HCT116 (cell line): Measurements from ENCODE around the gene BCL11B. TPM values are rescaled to one million over a fixed set of nuclear protein-coding genes. Genes with fewer than 3 reads are reported as not detected.

Source experiments
- ATAC-seq: fragments of 200-7000 bp; cut with Tn5 transposase; 2 replicates; pipeline ENCODE4 v1.9.1; 2020; ENCODE audit warnings: mild to moderate bottlenecking, moderate library complexity
- BruUV-seq: library from RNA; stranded (reverse); fragments of 400-500 nt; replicated peaks from 2 replicates; lab custom pipeline; 2021; lab: Mats Ljungman, UMichigan
- CTCF ChIA-PET: fragments of 300-600 bp; sonication (Branson Sonifier 250); formaldehyde crosslinking; loops from one replicate; lab custom pipeline; 2021; ENCODE audit warnings: antibody characterized with exemption; lab: Charles Lee
- POLR2A ChIA-PET: fragments of 300-600, 350-600 bp; sonication (Branson Sonifier 250); formaldehyde crosslinking; loops from one replicate; lab custom pipeline; 2021; ENCODE audit warnings: antibody characterized with exemption; lab: Charles Lee
- RAD21 ChIA-PET, 2 experiments: fragments of 300-600 bp; sonication (Branson Sonifier 250); formaldehyde crosslinking; loops; one replicate each; lab custom pipeline; 2023; ENCODE audit warnings: low total read pairs in 2 of 2; ENCODE audit not compliant: uncharacterized antibody in 2 of 2, unreplicated experiment in 2 of 2, low non-redundant PET in 1 of 2; lab: Charles Lee
- DNase-seq: peaks from one replicate; pipeline ENCODE4 v3.0.0-alpha.2; 2010; ENCODE audit warnings: low read depth, low spot score
- H2AFZ ChIP-seq: fragments of 200-600 bp; shearing (Covaris generic), sonication (generic); 2 replicates; pipeline ENCODE4 v1.6.1; 2017; ENCODE audit warnings: low read depth, mixed run types, mixed read lengths, antibody characterized with exemption, low read length; ENCODE audit not compliant: poor library complexity, severe bottlenecking
- H3K27ac ChIP-seq: 2 replicates; pipeline ENCODE4 v1.5.1; 2012; ENCODE audit warnings: low read depth, low read length
- H3K27me3 ChIP-seq: fragments of 200-600 bp; sonication (generic); 2 replicates; pipeline ENCODE4 v1.6.1; 2016; ENCODE audit warnings: mixed run types, low read length, mixed read lengths; ENCODE audit not compliant: insufficient read depth
- H3K36me3 ChIP-seq, 2 experiments: fragments of 200-500 bp in 1 of 2; fragments of 200-600 bp in 1 of 2; sonication (Bioruptor generic) in 1 of 2; sonication (generic) in 1 of 2; 2 replicates each; pipeline versions ENCODE4 v1.5.1 to v1.6.1; 2014 to 2016; ENCODE audit warnings: low read length in 2 of 2, inconsistent platforms in 1 of 2, mixed read lengths in 1 of 2, mixed run types in 1 of 2; ENCODE audit not compliant: insufficient read depth in 2 of 2, control insufficient read depth in 1 of 2
- H3K4me1 ChIP-seq, 2 experiments: fragments of 200-600 bp in 1 of 2; sonication (generic) in 1 of 2; 2 replicates each; pipeline versions ENCODE4 v1.5.1 to v1.6.1; 2012 to 2017; ENCODE audit warnings: low read length in 2 of 2, inconsistent platforms in 1 of 2, mild to moderate bottlenecking in 1 of 2, mixed read lengths in 1 of 2, mixed run types in 1 of 2, moderate library complexity in 1 of 2; ENCODE audit not compliant: insufficient read depth in 2 of 2, control insufficient read depth in 1 of 2
- H3K4me2 ChIP-seq: fragments of 200-600 bp; sonication (generic); 2 replicates; pipeline ENCODE4 v1.6.1; 2017; ENCODE audit warnings: mixed run types, low read length, mixed read lengths
- H3K4me3 ChIP-seq, 2 experiments: fragments of 200-600 bp in 1 of 2; sonication (generic) in 1 of 2; replicated peaks in 1 of 2; 2 replicates each; pipeline ENCODE4 v1.5.1; 2011 to 2016; ENCODE audit warnings: low read length in 2 of 2, control low read depth in 1 of 2, low read depth in 1 of 2, mild to moderate bottlenecking in 1 of 2, mixed read lengths in 1 of 2, mixed run types in 1 of 2
- H3K79me2 ChIP-seq: fragments of 200-600 bp; sonication (generic); 2 replicates; pipeline ENCODE4 v1.6.1; 2017; ENCODE audit warnings: mild to moderate bottlenecking, mixed run types, low read length, moderate library complexity, mixed read lengths; ENCODE audit not compliant: insufficient read depth
- H3K9ac ChIP-seq: fragments of 200-600 bp; sonication (generic); 2 replicates; pipeline ENCODE4 v1.6.1; 2016; ENCODE audit warnings: low read length, mixed read lengths
- H3K9me2 ChIP-seq: fragments of 200-600 bp; sonication (generic), shearing (Covaris generic); 2 replicates; pipeline ENCODE4 v1.6.1; 2017; ENCODE audit warnings: mixed run types, mild to moderate bottlenecking, moderate library complexity; ENCODE audit not compliant: insufficient read depth
- H3K9me3 ChIP-seq, 2 experiments: fragments of 200-500 bp in 1 of 2; fragments of 200-600 bp in 1 of 2; sonication (Bioruptor generic) in 1 of 2; sonication (generic) in 1 of 2; 2 replicates each; pipeline ENCODE4 v1.6.1; 2014 to 2017; ENCODE audit warnings: low read length in 2 of 2, mixed read lengths in 2 of 2, inconsistent platforms in 1 of 2, low read depth in 1 of 2, mild to moderate bottlenecking in 1 of 2, mixed run types in 1 of 2, moderate library complexity in 1 of 2; ENCODE audit not compliant: control insufficient read depth in 1 of 2, insufficient read depth in 1 of 2
- H4K20me1 ChIP-seq: fragments of 200-600 bp; sonication (generic), shearing (Covaris generic); 2 replicates; pipeline ENCODE4 v1.6.1; 2017; ENCODE audit warnings: mixed run types, mild to moderate bottlenecking, moderate library complexity; ENCODE audit not compliant: insufficient read depth
- CEBPB ChIP-seq: IDR thresholded peaks from 2 replicates; pipeline ENCODE4 v1.6.1; 2012; ENCODE audit warnings: low read depth
- EZH2 ChIP-seq: fragments of 200-600 bp; sonication (generic); IDR thresholded peaks from 2 replicates; pipeline ENCODE4 v1.6.1; 2017; ENCODE audit warnings: antibody characterized with exemption, mixed run types
- EZH2phosphoT487 ChIP-seq: fragments of 200-600 bp; IDR thresholded peaks from 2 replicates; pipeline ENCODE4 v1.6.1; 2018; ENCODE audit warnings: antibody characterized with exemption, borderline replicate concordance
- FOSL1 ChIP-seq: IDR thresholded peaks from 2 replicates; pipeline ENCODE4 v1.6.1; 2012; ENCODE audit warnings: low read depth
- SIN3A ChIP-seq: IDR thresholded peaks from 2 replicates; pipeline ENCODE4 v1.6.1; 2012; ENCODE audit warnings: low read depth
- TCF7L2 ChIP-seq: IDR thresholded peaks from 2 replicates; pipeline ENCODE4 v1.7.0; 2011; ENCODE audit warnings: borderline replicate concordance, inconsistent platforms; ENCODE audit not compliant: insufficient read depth, insufficient read length; ENCODE audit errors: extremely low read depth
- YY1 ChIP-seq: IDR thresholded peaks from 2 replicates; pipeline ENCODE4 v1.6.1; 2011; ENCODE audit warnings: low read length, low read depth, moderate library complexity, mild to moderate bottlenecking; ENCODE audit not compliant: insufficient replicate concordance; ENCODE audit errors: extremely low read depth
- ZBTB33 ChIP-seq: IDR thresholded peaks from 2 replicates; pipeline ENCODE4 v1.6.1; 2011; ENCODE audit warnings: mild to moderate bottlenecking, low read length, moderate library complexity; ENCODE audit not compliant: insufficient replicate concordance; ENCODE audit errors: extremely low read depth
- ZNF274 ChIP-seq: fragments of 200-500 bp; sonication (Bioruptor generic); IDR thresholded peaks from 2 replicates; pipeline ENCODE4 v1.6.1; 2014; ENCODE audit warnings: mild to moderate bottlenecking, low read depth, low read length, inconsistent platforms
- intact Hi-C: fragments of 100-400 bp; cut with micrococcal nuclease; formaldehyde crosslinking; loops from 2 replicates; pipeline ENCODE4 v1.10.0; 2022
- total RNA-seq: library from RNA; stranded (reverse); gene quantifications from one replicate; pipeline ENCODE4 v1.2.1, GENCODE V29; 2021; ENCODE audit not compliant: unreplicated experiment

BCL11B gene
- total RNA-seq, 1 experiment from 2014 or later: 1.1 TPM

GRCh38 chr14:99157246-99157645, 114.8 kb downstream of the BCL11B start:
- Histone ChIP-seq H3K9me2 (no peaks in the 10 kb centered on the region), H3K27me3 (peaks cover 6% of the 10 kb centered on the region; the same call in 1 of the 2 replicates), H3K27ac (no peak overlapping the region), H3K36me3 (no peaks in the 10 kb centered on the region), H3K4me1 (no peaks in the 10 kb centered on the region), H4K20me1 (no peaks in the 10 kb centered on the region), H2AFZ (no peak overlapping the region), H3K9ac (no peak overlapping the region), H3K4me2 (no peak overlapping the region), H3K9me3 (no peaks in the 10 kb centered on the region), H3K4me3 (no peak overlapping the region), H3K79me2 (no peaks in the 10 kb centered on the region)
- DNase-seq (no peak), ATAC-seq (no peak)
- TF ChIP-seq YY1: no peak
- TF ChIP-seq ZNF274: no peak
- no peak for TF ChIP-seq ZBTB33
- CTCF ChIA-PET: no interaction called here
- RAD21 ChIA-PET: no interaction called here
- intact Hi-C loops: no loop called here
- no TSS peak for BruUV-seq
- POLR2A ChIA-PET: no interaction called here

- Histone ChIP-seq H3K27me3 (peaks cover 6% of the 10 kb centered on the region; the same call in 1 of the 2 replicates), H2AFZ (no peak overlapping the region), H3K9ac (no peak overlapping the region), H3K4me3 (no peak overlapping the region), H3K4me1 (no peaks in the 10 kb centered on the region), H3K27ac (no peak overlapping the region), H4K20me1 (no peaks in the 10 kb centered on the region), H3K9me3 (no peaks in the 10 kb centered on the region), H3K9me2 (no peaks in the 10 kb centered on the region), H3K36me3 (no peaks in the 10 kb centered on the region), H3K4me2 (no peak overlapping the region)
- no peak for DNase-seq
- CTCF ChIA-PET: no interaction called here
- intact Hi-C loops: no loop called here
- BruUV-seq: no TSS peak
- ATAC-seq: no peak
- POLR2A ChIA-PET: no interaction called here
- RAD21 ChIA-PET: no interaction called here
- TF ChIP-seq ZNF274 (no peak), EZH2 (no peak), TCF7L2 (no peak), FOSL1 (no peak), EZH2phosphoT487 (no peak), CEBPB (no peak), SIN3A (no peak)
- TF ChIP-seq, all 23 proteins: peak for 0
- H3K79me2 ChIP-seq: no peaks in the 10 kb centered on the region
These were observed 115.2 kb downstream of the BCL11B start for GRCh38 chr14:99156814-99157213.
